Activated T-cell treated with anti-CD3 and anti-CD28 coated beads, Interleukin-2, amount 50 U/mL, for 1 hour (primary cell): Measurements from ENCODE around the gene FBXO34.
"Not testable (repeated sequence)": the region's sequence is repeated elsewhere in the genome, so short reads cannot be mapped to it uniquely, and the experiment has no call there.

ENCODE experiments used
- DNase-seq: peaks from one replicate; pipeline ENCODE4 v3.0.0-alpha.2; 2020

FBXO34 gene

DNA sequence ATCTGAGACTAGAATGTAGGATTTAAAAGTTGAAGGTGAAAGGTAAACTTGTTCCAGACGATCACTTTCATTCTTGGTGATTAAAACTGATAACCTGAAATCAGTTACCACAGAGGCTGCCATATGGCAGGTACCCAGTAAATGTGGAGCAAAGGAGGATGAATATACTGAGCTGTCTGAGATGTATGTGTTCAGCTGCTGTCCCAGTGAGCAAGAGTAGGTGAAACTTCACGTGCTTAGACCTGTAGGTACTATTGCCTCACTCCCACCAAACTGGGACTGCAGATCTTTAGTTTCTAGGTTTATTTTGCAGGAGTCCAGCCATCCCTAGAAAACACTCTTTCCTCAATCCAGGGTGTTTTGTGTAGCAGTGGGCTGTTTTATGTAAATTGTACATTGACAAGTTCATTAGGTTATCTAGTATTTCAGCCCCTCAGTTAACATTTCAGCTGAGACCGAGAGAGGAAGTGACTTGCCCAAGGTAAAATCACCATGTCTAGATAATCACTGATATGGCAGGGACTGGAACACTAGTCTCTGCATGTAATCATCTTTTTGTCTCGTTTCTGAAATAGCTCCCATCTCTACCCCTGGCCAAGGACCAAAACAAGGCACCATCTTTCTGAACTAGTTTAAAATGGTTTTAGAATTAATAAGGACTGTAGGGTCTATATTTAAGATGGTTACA, 77.7 kb downstream of the FBXO34 start:
- DNase-seq: no peak

DNA sequence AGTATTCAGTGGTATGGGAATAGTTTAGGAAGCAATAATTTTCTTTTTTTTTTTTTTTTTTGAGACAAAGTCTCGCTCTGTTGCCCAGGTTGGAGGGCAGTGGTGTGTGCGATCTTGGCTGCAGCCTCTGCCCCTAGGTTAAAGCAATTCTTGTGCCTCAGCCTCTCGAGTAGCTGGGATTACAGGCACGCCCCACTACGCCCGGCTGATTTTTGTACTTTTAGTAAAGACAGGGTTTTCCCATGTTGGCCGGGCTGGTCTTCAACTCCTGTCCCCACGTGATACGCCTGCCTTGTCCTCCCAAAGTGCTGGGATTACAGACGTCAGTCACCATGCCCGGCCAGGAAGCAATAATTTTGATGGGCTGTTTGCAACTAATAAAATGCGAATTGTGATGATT, 78.3 kb downstream of the FBXO34 start:
- DNase-seq: no peak

DNA sequence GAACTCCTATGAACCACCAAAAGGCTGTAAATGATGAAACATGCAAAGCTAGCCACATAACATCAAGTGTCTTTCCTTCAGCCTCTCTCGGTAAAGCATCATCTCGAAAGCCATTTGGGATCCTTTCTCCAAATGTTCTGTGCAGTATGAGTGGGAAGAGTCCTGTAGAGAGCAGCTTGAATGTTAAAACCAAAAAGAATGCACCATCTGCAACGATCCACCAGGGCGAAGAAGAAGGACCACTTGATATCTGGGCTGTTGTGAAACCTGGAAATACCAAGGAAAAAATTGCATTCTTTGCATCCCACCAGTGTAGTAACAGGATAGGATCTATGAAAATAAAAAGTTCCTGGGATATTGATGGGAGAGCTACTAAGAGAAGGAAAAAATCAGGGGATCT, 79.2 kb downstream of the FBXO34 start:
- no peak for DNase-seq

DNA sequence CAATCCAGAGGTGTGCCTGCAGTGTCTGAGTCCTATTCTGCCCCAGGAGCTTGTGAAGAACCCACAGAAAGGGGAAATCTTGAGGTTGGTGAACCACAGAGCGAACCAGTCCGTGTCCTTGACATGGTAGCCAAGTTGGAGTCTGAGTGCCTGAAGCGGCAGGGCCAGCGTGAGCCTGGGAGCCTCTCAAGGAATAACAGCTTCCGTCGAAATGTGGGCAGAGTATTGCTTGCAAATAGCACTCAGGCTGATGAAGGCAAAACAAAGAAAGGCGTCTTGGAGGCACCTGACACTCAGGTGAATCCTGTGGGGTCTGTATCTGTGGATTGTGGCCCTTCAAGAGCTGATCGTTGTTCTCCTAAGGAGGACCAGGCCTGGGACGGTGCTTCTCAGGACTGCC, 79.9 kb downstream of the FBXO34 start:
- DNase-seq: no peak

DNA sequence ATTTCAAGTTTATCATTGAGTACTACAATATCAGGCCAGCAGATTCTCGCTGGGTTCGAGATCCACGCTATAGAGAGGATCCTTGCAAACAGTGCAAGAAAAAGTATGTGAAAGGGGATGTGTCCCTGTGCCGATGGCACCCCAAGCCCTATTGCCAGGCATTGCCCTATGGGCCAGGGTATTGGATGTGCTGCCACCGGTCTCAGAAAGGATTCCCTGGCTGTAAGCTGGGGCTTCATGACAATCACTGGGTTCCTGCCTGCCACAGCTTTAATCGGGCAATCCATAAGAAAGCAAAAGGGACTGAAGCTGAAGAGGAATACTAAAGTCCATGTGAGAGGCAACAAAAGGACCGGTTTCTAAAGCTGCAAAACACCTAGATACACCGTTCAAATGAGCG, 81.0 kb downstream of the FBXO34 start:
- DNase-seq: no peak

DNA sequence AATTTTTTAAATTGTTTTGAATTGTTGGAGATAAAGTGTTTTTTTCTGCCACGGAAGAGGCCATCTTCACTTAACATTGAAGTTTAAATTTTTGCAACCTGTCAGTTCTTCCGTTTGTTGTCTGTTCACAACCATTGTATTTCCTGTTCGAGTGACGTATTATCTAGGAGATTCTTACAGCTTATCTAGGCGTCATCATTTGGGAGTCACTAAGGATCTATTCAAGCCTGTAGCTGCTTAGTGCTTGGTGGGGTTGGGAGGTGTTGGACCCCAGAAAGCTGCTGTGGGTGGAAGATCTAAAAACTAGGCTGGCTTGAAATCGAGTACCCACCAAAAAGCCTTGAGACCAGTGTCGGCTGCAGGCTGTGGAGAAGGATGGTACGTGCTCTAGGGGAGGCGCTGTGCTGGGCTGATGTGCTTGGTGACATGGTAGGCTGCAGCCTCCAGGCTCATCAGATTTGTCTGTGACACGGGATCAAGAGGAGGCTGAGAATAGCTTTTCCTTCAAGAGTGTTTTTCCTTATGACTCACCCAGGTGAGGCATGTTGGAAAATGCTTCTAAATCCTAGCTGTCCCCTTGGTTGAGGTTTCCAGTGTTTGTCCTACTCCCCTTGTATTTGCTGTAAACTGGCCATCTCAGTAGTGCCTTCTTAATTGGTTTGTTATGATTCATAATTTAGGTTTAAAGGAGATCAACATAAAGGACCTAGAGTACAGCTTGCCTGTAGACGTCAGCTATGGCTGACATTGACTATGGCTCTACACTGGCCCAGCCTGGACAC, 82.7 kb downstream of the FBXO34 start:
- peak; percentile 46 for DNase-seq

DNA sequence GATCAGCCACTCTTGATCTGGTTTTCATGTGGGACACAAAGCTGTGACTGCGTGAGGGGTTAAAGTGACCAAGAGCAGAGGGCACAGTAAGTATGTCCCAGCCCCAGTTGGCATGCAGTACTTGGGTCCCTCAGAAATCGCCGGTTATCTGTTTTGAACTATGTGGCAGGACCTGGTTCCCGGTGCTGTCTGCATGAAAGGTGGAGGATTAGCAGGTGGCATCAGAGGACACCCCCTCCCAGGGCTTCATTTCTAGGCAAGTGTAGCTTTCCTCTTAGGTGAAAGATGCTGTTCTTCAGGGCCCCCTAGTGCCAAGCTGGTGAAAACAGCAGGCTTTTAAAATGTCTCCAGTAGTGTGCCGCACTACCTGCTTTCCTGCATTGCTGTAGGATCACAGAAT, 83.3 kb downstream of the FBXO34 start:
- peak; percentile 58 for DNase-seq

DNA sequence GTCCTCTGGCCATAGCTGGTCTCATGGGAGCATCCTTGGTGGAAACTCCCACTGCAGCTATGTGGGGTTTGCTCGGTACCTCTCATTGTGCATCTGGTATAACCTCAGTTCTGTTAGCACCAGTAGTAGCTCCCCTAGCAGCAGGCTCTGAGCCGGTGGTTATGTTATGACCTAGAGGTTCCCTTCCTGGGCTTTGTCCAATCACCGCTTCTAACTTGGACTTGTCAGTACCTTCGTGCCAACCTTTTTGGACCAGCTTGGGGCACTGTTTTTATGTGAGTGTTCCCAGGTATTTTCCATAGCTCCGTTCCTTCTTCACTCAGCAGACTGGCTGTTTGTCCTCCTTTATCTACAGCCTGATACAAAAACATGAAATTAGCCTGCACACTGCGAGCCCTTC, 84.7 kb downstream of the FBXO34 start:
- no peak for DNase-seq

DNA sequence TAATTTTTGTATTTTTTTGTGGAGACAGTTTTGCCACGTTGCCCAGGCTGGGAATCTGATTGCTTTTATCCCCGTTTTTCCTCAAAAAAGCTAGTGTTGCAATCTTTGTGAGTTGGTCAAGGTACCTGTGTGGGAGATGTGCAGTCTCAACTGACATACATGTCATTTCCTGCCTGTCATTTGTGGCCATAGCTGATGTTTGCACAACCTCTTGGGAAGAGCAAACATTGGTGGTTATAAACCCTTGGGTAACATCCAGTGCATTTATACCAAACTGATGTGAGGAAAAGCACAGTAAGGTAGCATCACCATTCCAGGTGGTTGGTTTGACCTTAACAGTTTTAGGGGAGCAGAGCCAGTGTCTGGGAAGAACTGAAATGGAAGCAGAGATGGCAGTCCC, 85.7 kb downstream of the FBXO34 start:
- DNase-seq: no peak

DNA sequence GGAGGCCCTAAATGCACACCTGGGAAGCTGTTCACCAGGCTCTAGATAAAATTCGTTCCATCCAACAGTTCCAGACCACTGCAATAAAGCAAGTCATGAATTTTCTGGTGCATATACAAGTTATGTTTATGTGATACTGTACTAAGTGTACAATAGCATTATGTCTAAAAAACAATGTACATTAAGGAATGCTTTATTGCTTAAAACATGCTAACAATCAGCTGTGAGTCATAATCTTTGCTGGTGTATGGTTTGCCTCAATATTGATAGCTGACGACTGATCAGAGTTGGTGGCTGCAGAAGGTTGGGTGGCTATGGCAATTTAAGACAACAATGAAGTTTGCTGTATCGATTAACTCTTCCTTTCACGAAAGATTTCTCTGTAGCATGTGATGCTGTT, 88.1 kb downstream of the FBXO34 start:
- DNase-seq: no peak

DNA sequence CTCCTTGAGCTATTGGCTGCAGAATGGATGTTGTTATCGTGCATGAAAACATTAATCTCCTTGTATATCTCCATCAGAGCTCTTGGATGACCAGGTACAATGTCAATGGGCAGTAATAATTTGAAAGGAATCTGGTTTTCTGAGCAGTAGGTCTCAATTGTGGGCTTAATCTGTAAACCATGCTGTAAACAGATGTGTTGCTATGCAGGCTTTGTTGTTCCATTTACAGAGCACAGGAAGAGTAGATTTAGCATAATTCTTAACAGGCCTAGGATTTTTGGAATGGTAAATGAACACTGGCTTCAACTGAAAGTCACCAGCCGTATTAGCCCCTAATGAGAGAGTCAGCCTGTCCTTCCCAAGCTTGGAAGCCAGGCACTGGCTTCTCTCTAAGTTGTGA, 90.0 kb downstream of the FBXO34 start:
- no peak for DNase-seq

DNA sequence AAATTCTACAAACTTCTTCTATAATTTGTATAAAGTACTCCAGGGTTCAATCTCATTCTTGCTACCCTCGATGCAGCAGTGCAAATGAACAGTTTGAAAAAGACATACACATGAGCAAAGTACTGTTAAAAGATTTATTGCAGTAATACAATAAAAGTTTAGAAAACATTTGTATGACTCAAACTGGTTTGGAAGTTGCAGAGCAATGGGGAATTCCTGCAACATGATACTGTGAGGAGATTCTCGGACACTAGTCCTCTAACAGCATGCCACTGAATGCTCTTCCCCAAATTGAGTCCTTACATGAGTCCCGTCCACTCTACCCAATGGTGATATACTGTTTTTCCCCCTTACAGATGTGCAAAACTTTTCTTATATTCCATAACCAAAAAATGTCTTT, 95.0 kb downstream of the FBXO34 start:
- no peak for DNase-seq

DNA sequence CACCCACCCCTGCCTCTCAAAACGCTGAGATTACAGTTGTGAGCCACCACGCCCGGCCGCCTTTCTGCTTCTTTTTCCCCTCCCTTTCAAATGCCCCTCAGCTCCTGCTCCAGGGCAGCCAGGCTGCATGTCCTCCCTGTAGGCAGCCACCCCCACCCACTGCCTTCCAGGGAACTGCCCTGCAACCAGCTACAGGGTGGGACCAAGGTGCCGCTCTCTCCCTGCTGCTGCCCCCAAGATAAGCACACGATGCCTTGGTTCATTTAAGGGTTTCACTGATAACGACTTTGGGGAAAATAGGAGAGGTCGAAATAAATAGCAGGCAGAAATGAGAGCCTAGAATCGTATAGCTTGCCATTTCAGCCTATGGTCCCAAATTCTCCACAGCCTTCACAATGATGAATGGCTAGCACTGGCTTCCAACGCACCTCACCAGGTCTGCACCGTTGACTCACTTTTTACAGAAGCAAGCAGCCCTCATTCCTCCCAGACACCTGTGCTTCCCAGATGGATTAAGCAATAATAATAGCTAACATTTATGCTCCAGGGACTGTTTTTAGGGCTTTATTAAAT, 99.7 kb downstream of the FBXO34 start:
- DNase-seq: no peak

DNA sequence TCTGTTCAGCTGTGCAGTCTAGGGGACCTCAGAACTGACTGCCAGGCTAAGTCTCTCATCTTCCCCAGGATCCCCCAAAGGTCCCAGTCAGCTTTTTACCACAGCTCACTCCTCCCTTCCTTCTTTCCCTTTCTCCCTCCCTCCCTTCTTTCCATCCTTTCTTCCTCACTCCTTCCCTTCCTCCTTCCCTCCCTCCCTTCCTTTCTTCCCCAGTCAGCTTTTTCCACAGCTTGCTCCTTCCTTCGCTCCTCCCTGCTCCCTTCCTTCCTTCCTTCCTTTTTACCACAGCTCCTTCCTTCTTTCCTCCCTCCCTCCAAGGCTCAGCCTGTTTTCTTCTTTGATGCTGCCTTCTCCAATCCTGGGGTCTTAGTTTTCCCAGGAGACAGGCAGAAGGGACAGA, 101.2 kb downstream of the FBXO34 start:
- DNase-seq: no peak

DNA sequence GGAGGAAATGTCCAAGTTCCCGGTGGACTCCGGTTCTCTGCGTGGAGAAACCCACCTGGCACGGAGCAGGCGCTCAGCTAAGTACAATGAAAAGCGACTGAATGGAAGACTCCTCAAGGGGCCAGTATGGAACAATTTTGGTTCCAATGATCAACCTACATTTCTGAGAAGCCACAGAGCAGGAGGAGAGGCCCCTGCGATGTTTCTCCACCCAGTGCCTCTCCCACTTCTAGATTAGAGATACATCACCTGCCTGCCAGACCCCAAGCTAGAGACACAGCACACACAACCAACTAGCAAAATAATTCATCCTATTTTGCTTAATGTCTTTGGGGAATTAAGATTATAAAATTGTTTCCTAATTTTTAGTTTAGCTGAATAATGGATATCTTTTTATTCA, 101.6 kb downstream of the FBXO34 start:
- DNase-seq: no peak

DNA sequence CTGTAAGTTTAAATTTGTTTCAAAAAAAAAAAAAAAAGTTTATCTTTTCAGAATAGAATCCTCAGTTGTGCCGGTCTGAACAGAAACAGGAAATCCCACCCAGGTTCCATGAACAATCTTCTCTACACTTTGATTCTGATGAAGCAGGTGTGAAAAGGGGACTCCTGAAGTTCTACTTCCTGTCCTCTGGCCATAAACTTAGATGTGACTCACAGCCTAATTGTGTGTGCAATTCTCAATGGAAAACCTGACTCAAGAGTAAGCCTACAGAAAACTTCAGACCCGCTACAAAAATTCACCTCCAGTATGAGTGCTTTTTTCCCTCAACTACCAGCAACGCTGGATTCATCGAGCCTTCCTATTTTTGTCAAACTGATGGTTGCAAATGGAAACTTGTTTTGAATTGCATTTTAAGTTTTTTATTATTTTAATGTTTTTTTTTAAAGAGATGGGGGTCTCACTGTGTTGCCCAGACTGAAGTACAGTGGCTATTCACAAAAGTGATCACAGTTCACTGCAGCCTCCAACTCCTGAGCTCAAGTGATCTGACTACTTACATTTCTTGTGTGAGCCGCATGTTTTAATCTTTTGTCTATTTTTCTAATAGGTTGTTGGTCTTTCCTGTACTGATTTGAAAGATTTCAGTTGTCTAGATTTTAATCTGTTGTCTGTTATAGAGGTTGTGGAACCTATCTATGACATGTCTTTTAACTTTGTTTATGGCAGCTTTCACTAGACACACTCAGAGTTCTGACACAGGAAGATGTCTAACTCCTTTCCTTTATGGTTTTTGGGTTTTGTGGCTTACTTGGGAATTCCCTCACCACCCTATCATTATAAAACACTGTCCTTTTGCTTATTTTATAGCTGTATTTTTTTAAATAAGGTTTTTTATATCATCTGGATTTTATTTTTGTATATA, 102.8 kb downstream of the FBXO34 start:
- DNase-seq: no peak

DNA sequence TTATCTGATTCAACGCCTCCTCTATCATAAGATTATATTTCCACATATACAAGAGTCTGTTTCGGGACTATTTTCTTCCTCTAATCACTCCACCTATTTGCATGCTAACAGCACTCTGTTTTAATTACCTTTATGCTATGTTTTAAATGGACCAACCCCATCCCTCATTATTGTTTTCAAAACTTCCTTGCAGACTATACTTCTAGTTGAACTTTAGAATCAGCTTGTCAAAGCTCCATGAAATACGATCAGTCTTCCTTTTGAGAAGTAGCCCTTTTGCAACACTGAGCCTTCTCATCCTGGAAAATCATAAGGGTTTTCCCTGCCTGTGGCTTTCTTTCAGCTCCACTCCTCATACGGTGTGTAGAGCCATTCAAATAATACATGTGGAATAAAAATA, 103.5 kb downstream of the FBXO34 start:
- no peak for DNase-seq

DNA sequence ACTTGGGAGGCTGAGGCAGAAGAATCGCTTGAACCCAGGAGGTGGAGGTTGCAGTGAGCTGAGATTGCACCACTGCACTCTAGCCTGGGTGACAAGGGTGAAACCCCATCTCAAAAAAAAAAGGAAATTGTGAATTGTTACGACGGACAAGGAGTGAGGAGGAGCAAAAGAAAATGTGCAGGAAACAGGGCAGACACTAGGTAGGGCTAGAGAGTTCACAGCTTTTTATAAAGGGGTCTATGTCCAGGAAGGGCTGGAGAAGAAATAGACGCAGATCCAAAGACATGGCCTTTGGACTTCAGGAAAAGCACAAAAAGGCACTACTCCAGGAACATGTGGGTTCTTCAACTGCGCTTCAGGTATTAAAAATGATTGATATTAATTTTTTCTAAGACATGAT, 106.0 kb downstream of the FBXO34 start:
- DNase-seq: no peak

DNA sequence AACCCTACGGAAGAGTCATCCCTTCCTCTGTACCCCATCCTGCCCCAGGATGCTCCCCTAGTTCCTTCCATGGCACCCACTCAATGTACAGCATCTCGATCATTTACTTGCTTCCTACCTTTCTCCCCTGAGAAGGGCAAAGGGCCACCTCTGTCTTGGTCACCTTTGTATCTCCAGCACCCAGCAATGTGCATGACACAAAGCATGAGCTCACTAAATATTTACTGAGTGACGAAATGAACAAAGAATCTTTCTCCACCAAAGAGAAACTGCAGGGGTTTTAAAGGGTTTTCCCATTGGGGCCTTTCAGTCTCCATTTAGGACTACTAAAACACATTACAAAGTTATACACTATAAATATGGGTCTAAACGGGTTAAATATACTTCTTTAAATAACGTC, 109.8 kb downstream of the FBXO34 start:
- no peak for DNase-seq

DNA sequence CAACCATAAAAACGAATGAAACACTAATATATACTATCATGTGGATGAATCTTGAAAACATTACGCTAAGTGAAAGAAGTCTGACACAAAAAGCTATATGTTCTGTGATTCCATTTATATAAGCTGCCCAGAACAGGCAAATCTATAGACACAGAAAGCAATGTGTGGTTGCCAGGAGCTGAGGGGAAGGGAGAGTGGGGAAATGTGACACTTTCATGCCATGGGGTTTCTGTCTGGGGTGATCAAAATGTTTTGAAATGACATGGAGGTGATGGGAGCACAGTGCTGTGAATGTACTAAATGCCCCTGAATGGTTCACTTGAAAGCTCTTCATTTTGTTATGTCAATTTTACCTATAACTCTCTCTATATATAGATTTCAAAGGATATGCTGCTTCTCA, 110.3 kb downstream of the FBXO34 start:
- no peak for DNase-seq

DNA sequence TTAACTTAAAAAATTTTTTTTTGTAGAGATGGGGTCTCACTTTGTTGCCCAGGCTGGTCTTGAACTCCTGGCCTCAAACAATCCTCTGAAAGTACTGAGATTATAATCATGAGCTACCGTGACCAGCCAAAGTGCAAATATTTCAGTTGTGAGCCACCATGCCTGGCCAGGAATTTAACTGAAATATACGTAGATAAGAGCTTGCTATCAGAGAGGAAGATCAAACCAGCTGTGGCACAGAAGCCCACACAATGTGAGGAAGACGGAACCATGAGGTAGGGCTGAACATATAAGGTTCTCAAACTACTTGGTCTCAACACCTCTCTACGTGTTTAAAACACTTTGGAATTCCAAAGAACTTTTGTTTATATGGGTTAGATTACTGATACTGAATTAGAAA, 111.3 kb downstream of the FBXO34 start:
- no peak for DNase-seq

DNA sequence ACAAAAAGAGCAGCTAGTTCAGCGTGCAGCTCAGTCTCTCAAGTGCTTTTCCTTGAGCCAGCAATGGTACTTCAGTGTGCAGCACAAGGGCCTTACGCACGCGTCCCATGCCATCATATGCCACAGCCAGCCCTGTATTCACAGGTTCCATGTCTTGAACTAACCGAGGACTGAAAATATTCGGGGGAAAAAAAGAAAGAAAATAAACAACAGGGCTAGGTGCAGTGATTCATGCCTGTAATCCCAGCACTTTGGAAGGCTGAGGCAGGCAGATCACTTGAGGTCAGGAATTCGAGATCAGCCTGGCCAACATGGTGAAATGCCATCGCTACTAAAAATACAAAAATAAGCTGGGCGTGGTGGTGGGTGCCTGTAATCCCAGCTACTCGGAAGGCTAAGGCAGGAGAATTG, 111.8 kb downstream of the FBXO34 start:
- DNase-seq: not testable (repeated sequence)

DNA sequence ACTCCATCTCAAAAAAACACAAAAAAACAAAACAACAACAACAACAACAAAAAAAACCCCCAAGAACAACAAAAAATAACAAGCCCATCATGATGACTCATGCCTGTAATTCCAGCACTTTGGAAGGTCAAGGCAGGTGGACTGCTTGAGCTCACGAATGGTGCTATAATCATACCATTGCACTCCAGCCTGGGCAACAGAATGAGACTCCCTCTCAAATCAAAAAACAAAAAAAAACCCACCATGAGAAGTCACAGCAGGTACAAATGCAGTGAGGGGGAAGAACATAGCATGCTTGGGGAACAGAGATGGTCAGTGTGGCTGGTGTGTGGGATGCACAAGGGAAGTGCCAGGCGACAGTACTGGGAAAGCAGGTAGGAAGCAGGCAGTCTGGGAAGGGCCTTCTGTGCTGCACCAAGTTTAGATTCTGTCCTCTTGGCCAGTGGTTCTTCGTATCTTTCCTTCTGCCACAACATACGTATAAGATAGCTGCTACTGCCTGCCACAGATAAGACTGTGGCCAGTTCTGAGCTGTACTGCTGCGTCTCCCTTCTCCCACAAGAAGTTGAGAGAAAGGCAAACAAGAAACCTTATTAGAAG, 112.4 kb downstream of the FBXO34 start:
- no peak for DNase-seq
